CD4-positive, alpha-beta memory T cell (primary cell): ENCODE results near the gene CLEC11A. TPM values are rescaled to one million over a fixed set of nuclear protein-coding genes. Genes with fewer than 3 reads are reported as not detected.

Source experiments
- CTCF ChIA-PET: fragments of 350-600 bp; sonication (Branson Sonifier 250); formaldehyde crosslinking; loops from one replicate; lab custom pipeline; 2021; ENCODE audit warnings: inconsistent platforms; ENCODE audit not compliant: partially characterized antibody; lab: Charles Lee
- POLR2A ChIA-PET: fragments of 350-600 bp; sonication (Branson Sonifier 250); formaldehyde crosslinking; loops from one replicate; lab custom pipeline; 2021; ENCODE audit not compliant: partially characterized antibody; lab: Charles Lee
- DNase-seq, 5 donors: peaks; one replicate each; pipeline versions ENCODE4 v3.0.0 to v3.0.0-alpha.2; 2020 to 2022; ENCODE audit warnings: mixed read lengths in 1 of 5
- H3K27ac ChIP-seq: one replicate; pipeline ENCODE4 v1.7.0; 2013; ENCODE audit warnings: low read depth, low read length
- H3K27me3 ChIP-seq: 2 replicates; pipeline ENCODE4 v1.7.0; 2013; ENCODE audit warnings: mild to moderate bottlenecking, low read length, moderate library complexity; ENCODE audit not compliant: insufficient read depth
- H3K36me3 ChIP-seq: 2 replicates; pipeline ENCODE4 v1.7.0; 2013; ENCODE audit warnings: mild to moderate bottlenecking, low read length, moderate library complexity; ENCODE audit not compliant: insufficient read depth
- H3K4me1 ChIP-seq: 2 replicates; pipeline ENCODE4 v1.7.0; 2013; ENCODE audit warnings: mild to moderate bottlenecking, low read length, moderate library complexity; ENCODE audit not compliant: insufficient read depth
- H3K4me3 ChIP-seq, 2 donors: one replicate each; pipeline ENCODE4 v1.7.0; 2013; ENCODE audit warnings: low read length in 2 of 2, mild to moderate bottlenecking in 1 of 2
- H3K9me3 ChIP-seq, 2 donors: one replicate each; pipeline ENCODE4 v1.7.0; 2013; ENCODE audit warnings: low read length in 2 of 2, control low read depth in 1 of 2; ENCODE audit not compliant: control insufficient read depth in 1 of 2
- H3K27ac Mint-ChIP-seq, 7 donors: one replicate each; pipeline ENCODE4 v1.8.0; 2020 to 2021; ENCODE audit warnings: mixed read lengths in 7 of 7, mild to moderate bottlenecking in 6 of 7, inconsistent platforms in 3 of 7, moderate library complexity in 3 of 7
- H3K27me3 Mint-ChIP-seq, 2 donors: one replicate each; pipeline ENCODE4 v1.8.0; 2020 to 2021; ENCODE audit warnings: mixed read lengths in 2 of 2
- H3K36me3 Mint-ChIP-seq, 2 donors: one replicate each; pipeline ENCODE4 v1.8.0; 2020 to 2021; ENCODE audit warnings: mixed read lengths in 2 of 2, inconsistent platforms in 1 of 2, mild to moderate bottlenecking in 1 of 2
- H3K4me1 Mint-ChIP-seq, 4 donors: one replicate each; pipeline ENCODE4 v1.8.0; 2020 to 2021; ENCODE audit warnings: mixed read lengths in 4 of 4, mild to moderate bottlenecking in 1 of 4
- H3K4me3 Mint-ChIP-seq, 8 donors: one replicate each; pipeline ENCODE4 v1.8.0; 2020 to 2021; ENCODE audit warnings: mixed read lengths in 8 of 8, mild to moderate bottlenecking in 7 of 8, moderate library complexity in 6 of 8, inconsistent platforms in 3 of 8
- H3K9me3 Mint-ChIP-seq, 8 donors: one replicate each; pipeline ENCODE4 v1.8.0; 2020 to 2021; ENCODE audit warnings: mixed read lengths in 8 of 8, mild to moderate bottlenecking in 5 of 8, inconsistent platforms in 3 of 8, moderate library complexity in 1 of 8
- intact Hi-C: fragments of 100-400 bp; cut with micrococcal nuclease; formaldehyde crosslinking; loops from one replicate; pipeline ENCODE4 v1.15.1; 2023
- polyA plus RNA-seq, 2 donors: library from polyadenylated mRNA; unstranded; fragments of 300-500 nt; fragmentation: Illumina TruSeq; gene quantifications; one replicate each; pipeline ENCODE4 v1.2.3, GENCODE V29; 2021
- total RNA-seq, 2 experiments: library from RNA; stranded (reverse); gene quantifications; one replicate each; pipeline ENCODE4 v1.2.3, GENCODE V29; 2021

The CLEC11A gene
- total and polyA plus RNA-seq, 4 experiments from 2014 or later = 0.47 to 1.2 (median 0.67) TPM

GRCh38 chr19:50724522-50725217, 1.5 kb downstream of the CLEC11A start:
- Histone ChIP-seq H3K9me3 (no peaks in the 10 kb centered on the region), H3K27ac (no peak overlapping the region), H3K36me3 (no peaks in the 10 kb centered on the region), H3K27me3 (peaks cover 9% of the 10 kb centered on the region), H3K4me3 (peak overlapping the region in 1 of 2 donors; percentile 47), H3K4me1 (peaks cover 11% of the 10 kb centered on the region)
- Mint-ChIP-seq H3K27ac (no peak overlapping the region), H3K4me1 (peaks cover 6 to 40% (median 18%) of the 10 kb centered on the region in 4 donors), H3K4me3 (peak overlapping the region; percentile 52 to 86 (median 72)), H3K27me3 (peaks cover 42 to 53% of the 10 kb centered on the region in 2 donors), H3K9me3 (peaks cover 0 to 12% (median 2%) of the 10 kb centered on the region in 8 donors), H3K36me3 (peaks cover 3% of the 10 kb centered on the region in 2 donors)
- peak; percentile 76 to 91 (median 85) for DNase-seq
- ChIA-PET POLR2A (interaction anchor here (0.9 kb wide), 1 partner anchor 368 kb away, joined by 3 read pairs; no protein-coding TSS in a partner anchor), CTCF (interaction anchor here (1.0 kb wide), 2 partner anchors 14 to 367 kb away, joined by 4 read pairs; no protein-coding TSS in a partner anchor)
- intact Hi-C loops = no loop called here

GRCh38 chr19:50725218-50725910, 2.2 kb downstream of the CLEC11A start:
- peak overlapping the region in 1 of 2 donors; percentile 47 for H3K4me3 ChIP-seq
- no peaks in the 10 kb centered on the region for H3K36me3 ChIP-seq
- Mint-ChIP-seq H3K36me3 (peaks cover 3% of the 10 kb centered on the region in 2 donors), H3K4me3 (peak overlapping the region; percentile 49 to 82 (median 70)), H3K9me3 (peaks cover 0 to 12% (median 2%) of the 10 kb centered on the region in 8 donors), H3K4me1 (peaks cover 6 to 35% (median 16%) of the 10 kb centered on the region in 4 donors), H3K27ac (no peak overlapping the region), H3K27me3 (peaks cover 38 to 52% of the 10 kb centered on the region in 2 donors)
- H3K9me3 ChIP-seq = no peaks in the 10 kb centered on the region
- H3K27ac ChIP-seq = no peak overlapping the region
- H3K27me3 ChIP-seq = peaks cover 9% of the 10 kb centered on the region
- POLR2A ChIA-PET = interaction anchor here (0.9 kb wide), 1 partner anchor 368 kb away, joined by 3 read pairs; no protein-coding TSS in a partner anchor
- peaks cover 11% of the 10 kb centered on the region for H3K4me1 ChIP-seq
- DNase-seq = no peak
- intact Hi-C loops = no loop called here
- CTCF ChIA-PET = interaction anchor here (1.0 kb wide), 1 partner anchor 368 kb away, joined by 4 read pairs; no protein-coding TSS in a partner anchor

- CTCF ChIA-PET = no interaction called here
- H3K4me3 ChIP-seq = peak overlapping the region in 1 of 2 donors; percentile 47
- POLR2A ChIA-PET = no interaction called here
- no peaks in the 10 kb centered on the region for H3K9me3 ChIP-seq
- peaks cover 9% of the 10 kb centered on the region for H3K27me3 ChIP-seq
- H3K4me3 Mint-ChIP-seq = peak overlapping the region; percentile 15 to 82 (median 50)
- no peak for DNase-seq
- no peak overlapping the region for H3K27ac Mint-ChIP-seq
- no peaks in the 10 kb centered on the region for H3K36me3 ChIP-seq
- peaks cover 33 to 47% of the 10 kb centered on the region in 2 donors for H3K27me3 Mint-ChIP-seq
- no peak overlapping the region for H3K27ac ChIP-seq
- peaks cover 3% of the 10 kb centered on the region in 2 donors for H3K36me3 Mint-ChIP-seq
- H3K4me1 ChIP-seq = peaks cover 11% of the 10 kb centered on the region
- H3K4me1 Mint-ChIP-seq = peaks cover 4 to 30% (median 13%) of the 10 kb centered on the region in 4 donors
- intact Hi-C loops = no loop called here
- H3K9me3 Mint-ChIP-seq = peaks cover 0 to 12% (median 2%) of the 10 kb centered on the region in 8 donors
Measured at GRCh38 chr19:50725911-50726230, 2.7 kb downstream of the CLEC11A start.

GRCh38 chr19:50728084-50728737, 5.0 kb downstream of the CLEC11A start:
- CTCF ChIA-PET = no interaction called here
- intact Hi-C loops = no loop called here
- POLR2A ChIA-PET = no interaction called here
- DNase-seq = peak in 1 of 5 donors; percentile 30
- Histone ChIP-seq H3K27ac (no peak overlapping the region), H3K9me3 (no peaks in the 10 kb centered on the region), H3K27me3 (peaks cover 9% of the 10 kb centered on the region), H3K36me3 (no peaks in the 10 kb centered on the region), H3K4me1 (peaks cover 11% of the 10 kb centered on the region), H3K4me3 (no peak overlapping the region)
- Mint-ChIP-seq H3K27me3 (peaks cover 24 to 39% of the 10 kb centered on the region in 2 donors), H3K4me1 (peaks cover 3 to 18% (median 11%) of the 10 kb centered on the region in 4 donors), H3K27ac (no peak overlapping the region), H3K4me3 (no peak overlapping the region), H3K9me3 (peaks cover 0 to 8% (median under 1%) of the 10 kb centered on the region in 8 donors), H3K36me3 (no peaks in the 10 kb centered on the region)

DNA sequence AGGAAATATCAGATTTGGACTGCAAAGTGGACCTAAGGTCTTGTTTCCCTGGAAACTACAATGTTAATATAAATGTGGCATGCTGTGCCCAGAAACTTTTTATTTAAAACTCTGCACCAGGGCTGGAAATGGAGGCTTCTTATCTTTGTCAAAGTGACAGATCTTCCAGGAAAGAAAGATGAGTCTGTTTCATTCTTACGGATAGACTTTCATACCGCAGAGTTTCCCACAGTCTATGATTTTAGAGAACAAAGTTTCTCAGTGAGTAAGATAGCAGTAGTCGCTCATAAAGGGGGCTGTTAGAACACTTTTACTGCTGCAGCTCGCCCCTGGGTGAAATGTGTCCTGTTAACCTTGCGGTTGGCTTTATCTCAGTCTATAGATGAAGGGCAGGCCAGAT, 6.7 kb downstream of the CLEC11A start:
- peaks cover 22 to 32% of the 10 kb centered on the region in 2 donors for H3K27me3 Mint-ChIP-seq
- no peak overlapping the region for H3K27ac Mint-ChIP-seq
- Histone ChIP-seq H3K27ac (no peak overlapping the region), H3K36me3 (no peaks in the 10 kb centered on the region), H3K4me3 (no peak overlapping the region), H3K9me3 (no peaks in the 10 kb centered on the region), H3K4me1 (peaks cover 10% of the 10 kb centered on the region), H3K27me3 (peaks cover 9% of the 10 kb centered on the region)
- ChIA-PET CTCF (no interaction called here), POLR2A (no interaction called here)
- peaks cover 0 to 8% (median 0%) of the 10 kb centered on the region in 8 donors for H3K9me3 Mint-ChIP-seq
- H3K4me3 Mint-ChIP-seq = no peak overlapping the region
- no peaks in the 10 kb centered on the region for H3K36me3 Mint-ChIP-seq
- intact Hi-C loops = no loop called here
- DNase-seq = no peak
- peaks cover 1 to 12% (median 4%) of the 10 kb centered on the region in 4 donors for H3K4me1 Mint-ChIP-seq

- ChIA-PET POLR2A (no interaction called here), CTCF (no interaction called here)
- H3K4me3 ChIP-seq = no peak overlapping the region
- no peak overlapping the region for H3K27ac ChIP-seq
- Mint-ChIP-seq H3K27ac (no peak overlapping the region), H3K4me1 (no peaks in the 10 kb centered on the region), H3K4me3 (no peak overlapping the region), H3K9me3 (peaks cover 0 to 5% (median 1%) of the 10 kb centered on the region in 8 donors), H3K36me3 (no peaks in the 10 kb centered on the region), H3K27me3 (peaks cover 30 to 36% of the 10 kb centered on the region in 2 donors)
- intact Hi-C loops = no loop called here
- no peaks in the 10 kb centered on the region for H3K36me3 ChIP-seq
- no peaks in the 10 kb centered on the region for H3K27me3 ChIP-seq
- H3K4me1 ChIP-seq = no peaks in the 10 kb centered on the region
- DNase-seq = no peak
- H3K9me3 ChIP-seq = no peaks in the 10 kb centered on the region
Measured at GRCh38 chr19:50735869-50736268, 12.7 kb downstream of the CLEC11A start.

GRCh38 chr19:50736338-50736737, 13.2 kb downstream of the CLEC11A start:
- Histone ChIP-seq H3K36me3 (no peaks in the 10 kb centered on the region), H3K9me3 (no peaks in the 10 kb centered on the region), H3K4me1 (no peaks in the 10 kb centered on the region), H3K4me3 (no peak overlapping the region), H3K27me3 (no peaks in the 10 kb centered on the region), H3K27ac (no peak overlapping the region)
- Mint-ChIP-seq H3K36me3 (no peaks in the 10 kb centered on the region), H3K4me3 (no peak overlapping the region), H3K27me3 (peaks cover 35 to 37% of the 10 kb centered on the region in 2 donors), H3K4me1 (no peaks in the 10 kb centered on the region), H3K9me3 (peaks cover 0 to 5% (median 1%) of the 10 kb centered on the region in 8 donors), H3K27ac (no peak overlapping the region)
- DNase-seq = no peak
- ChIA-PET POLR2A (no interaction called here), CTCF (no interaction called here)
- intact Hi-C loops = no loop called here
